GM12872 (cell line): ENCODE data around the gene PTPA.

Experiments
- CTCF ChIP-seq: IDR thresholded peaks from 3 replicates; pipeline ENCODE4 v1.5.1; 2011; ENCODE audit warnings: low read depth, mild to moderate bottlenecking, low read length, moderate library complexity; ENCODE audit not compliant: insufficient read depth

PTPA gene

GRCh38 chr9:129163753-129164152, 52.5 kb downstream of the PTPA start:
- no peak for TF ChIP-seq CTCF

- TF ChIP-seq CTCF: no peak
Observed at GRCh38 chr9:129164246-129164930, 53.2 kb downstream of the PTPA start.

GRCh38 chr9:129165198-129165597, 54.0 kb downstream of the PTPA start:
- no peak for TF ChIP-seq CTCF

GRCh38 chr9:129166623-129167557, 55.7 kb downstream of the PTPA start:
- no peak for TF ChIP-seq CTCF

GRCh38 chr9:129170229-129170628, 59.0 kb downstream of the PTPA start:
- TF ChIP-seq CTCF: no peak

GRCh38 chr9:129171993-129172751, 61.0 kb downstream of the PTPA start:
- no peak for TF ChIP-seq CTCF

- TF ChIP-seq CTCF: no peak
Observed at GRCh38 chr9:129172816-129173215, 61.6 kb downstream of the PTPA start.
